GM21526 (cell line): Measurements from ENCODE around the gene PPM1F.
A peak's percentile ranks its signal among the peaks of the same experiment; 100 is the strongest.

ENCODE experiments used
- ATAC-seq: cut with Tn5 transposase; IDR thresholded peaks from one replicate; pipeline ENCODE4 v1.9.1; 2021; ENCODE audit warnings: moderate library complexity; ENCODE audit not compliant: unreplicated experiment, low FRiP score

Gene PPM1F

GRCh38 chr22:21952586-21953571, at the start of gene PPM1F:
PPM1F (minus strand) TSS chr22:21952848; CDS start chr22:21946048, 6,800 bp downstream.
- peak; percentile 64 for ATAC-seq

- ATAC-seq: no peak
These were observed 49.2 kb upstream of the PPM1F start for GRCh38 chr22:22001664-22002525.

GRCh38 chr22:21998595-21999247, 46.1 kb upstream of the PPM1F start:
- no peak for ATAC-seq

- ATAC-seq: no peak
These were observed 43.6 kb upstream of the PPM1F start for GRCh38 chr22:21996175-21996720.

- ATAC-seq: no peak
These were observed 43.0 kb upstream of the PPM1F start for GRCh38 chr22:21995660-21996059.

GRCh38 chr22:21994881-21995444, 42.3 kb upstream of the PPM1F start:
- no peak for ATAC-seq

- ATAC-seq: no peak
These were observed 40.1 kb upstream of the PPM1F start for GRCh38 chr22:21992593-21993237.

- no peak for ATAC-seq
These were observed 39.1 kb upstream of the PPM1F start for GRCh38 chr22:21991774-21992173.

- no peak for ATAC-seq
These were observed 38.6 kb upstream of the PPM1F start for GRCh38 chr22:21991304-21991596.

GRCh38 chr22:21990445-21991303, 38.0 kb upstream of the PPM1F start:
- no peak for ATAC-seq

- no peak for ATAC-seq
These were observed 36.4 kb upstream of the PPM1F start for GRCh38 chr22:21989049-21989448.

- no peak for ATAC-seq
These were observed 32.6 kb upstream of the PPM1F start for GRCh38 chr22:21985214-21985613.

GRCh38 chr22:21984793-21985192, 32.1 kb upstream of the PPM1F start:
- no peak for ATAC-seq

GRCh38 chr22:21982338-21982965, 29.8 kb upstream of the PPM1F start, which contains the start of gene TOP3B:
TOP3B (minus strand) TSS chr22:21982787; CDS start chr22:21975709, 7,078 bp downstream.
- ATAC-seq: peak; percentile 69

GRCh38 chr22:21981874-21982273, 29.2 kb upstream of the PPM1F start:
- no peak for ATAC-seq

GRCh38 chr22:21980547-21980946, 27.9 kb upstream of the PPM1F start:
- no peak for ATAC-seq

- no peak for ATAC-seq
These were observed 26.1 kb upstream of the PPM1F start for GRCh38 chr22:21978564-21979386.
